ENCODE measurements around the gene B3GALT2.

B3GALT2 gene

GRCh38 chr1:193142409-193142808 lies 44.0 kb downstream of the B3GALT2 start:
- H3K4me3 ChIP-seq (ENCODE audit: low read depth in 1 of 2, low read length in 1 of 2), result no peak overlapping the region
- no peaks in the 10 kb centered on the region for H3K27me3 ChIP-seq
- no peaks in the 10 kb centered on the region for H3K9me3 ChIP-seq
- no peak for TF ChIP-seq CTCF (IDR thresholded peaks at IDR 0.05)
- H3K4me1 ChIP-seq (ENCODE audit: control insufficient read depth in 1 of 2, insufficient read depth in 1 of 2, low read depth in 1 of 2, low read length in 1 of 2), result no peaks in the 10 kb centered on the region
- H3K36me3 ChIP-seq, result peaks cover 68% of the 10 kb centered on the region
- H3K27ac ChIP-seq, result no peak overlapping the region

- TF ChIP-seq CTCF (IDR thresholded peaks at IDR 0.05), result no peak
- Histone ChIP-seq H3K9me3 (no peaks in the 10 kb centered on the region), H3K27me3 (no peaks in the 10 kb centered on the region), H3K36me3 (peaks cover 72% of the 10 kb centered on the region), H3K4me3 (ENCODE audit: low read depth in 1 of 2, low read length in 1 of 2) (no peak overlapping the region), H3K27ac (no peak overlapping the region), H3K4me1 (ENCODE audit: control insufficient read depth in 1 of 2, insufficient read depth in 1 of 2, low read depth in 1 of 2, low read length in 1 of 2) (no peaks in the 10 kb centered on the region)
These were observed 44.6 kb downstream of the B3GALT2 start for GRCh38 chr1:193141804-193142203.

GRCh38 chr1:193140254-193140653 lies 46.2 kb downstream of the B3GALT2 start:
- H3K4me3 ChIP-seq (ENCODE audit: low read depth in 1 of 2, low read length in 1 of 2), result no peak overlapping the region
- H3K36me3 ChIP-seq, result peaks cover 73% of the 10 kb centered on the region

GRCh38 chr1:193131266-193131860 lies 55.0 kb downstream of the B3GALT2 start:
- H3K27me3 ChIP-seq, result no peaks in the 10 kb centered on the region
- no peak overlapping the region for H3K27ac ChIP-seq
- no peak overlapping the region for H3K4me3 ChIP-seq (ENCODE audit: low read depth in 1 of 2, low read length in 1 of 2)
- peaks cover 0 to 6% of the 10 kb centered on the region in 2 experiments for H3K4me1 ChIP-seq (ENCODE audit: control insufficient read depth in 1 of 2, insufficient read depth in 1 of 2, low read depth in 1 of 2, low read length in 1 of 2)
- peaks cover 56% of the 10 kb centered on the region for H3K36me3 ChIP-seq
- TF ChIP-seq CTCF (IDR thresholded peaks at IDR 0.05), result no peak
- no peaks in the 10 kb centered on the region for H3K9me3 ChIP-seq

More at GRCh38 chr1:193140254-193140653, 46.2 kb downstream of the B3GALT2 start:
- no peak for TF ChIP-seq CTCF (IDR thresholded peaks at IDR 0.05)
- H3K27me3 ChIP-seq, result no peaks in the 10 kb centered on the region
- no peak overlapping the region for H3K27ac ChIP-seq
- H3K9me3 ChIP-seq, result no peaks in the 10 kb centered on the region
- no peaks in the 10 kb centered on the region for H3K4me1 ChIP-seq (ENCODE audit: control insufficient read depth in 1 of 2, insufficient read depth in 1 of 2, low read depth in 1 of 2, low read length in 1 of 2)
